Endothelial cell of umbilical vein (primary cell): Measurements from ENCODE around the gene RIMS4. TPM values are rescaled to one million over a fixed set of nuclear protein-coding genes. Genes with fewer than 3 reads are reported as not detected.

Experiments
- BruUV-seq: library from RNA; stranded (reverse); fragments of 400-500 nt; replicated peaks from 2 replicates; lab custom pipeline; 2021; lab: Mats Ljungman, UMichigan
- CTCF ChIA-PET: fragments of 300-600, 350-600 bp; sonication (Branson Sonifier 250); formaldehyde crosslinking; loops from one replicate; lab custom pipeline; 2021; ENCODE audit warnings: antibody characterized with exemption, inconsistent platforms; lab: Charles Lee
- POLR2A ChIA-PET: fragments of 300-600, 350-600 bp; sonication (Branson Sonifier 250); formaldehyde crosslinking; loops from one replicate; lab custom pipeline; 2021; ENCODE audit warnings: antibody characterized with exemption, inconsistent platforms; lab: Charles Lee
- DNase-seq: peaks from one replicate; pipeline ENCODE4 v3.0.0-alpha.2; 2011; ENCODE audit warnings: low read depth, low spot score
- FAIRE-seq: peaks from 2 replicates; lab custom pipeline; 2011; peaks lifted over from hg19 to GRCh38; lab: Jason Lieb, UNC
- H2AFZ ChIP-seq: 2 replicates; pipeline ENCODE4 v1.6.0; 2012; ENCODE audit warnings: low read depth, low read length, control low read depth, inconsistent platforms
- H3K27ac ChIP-seq: 2 replicates; pipeline ENCODE4 v1.5.1; 2011; ENCODE audit warnings: low read depth, mild to moderate bottlenecking, control low read depth, low read length, moderate library complexity; ENCODE audit not compliant: insufficient read depth
- H3K27me3 ChIP-seq, 2 experiments: 2 replicates each; pipeline versions ENCODE4 v1.6.0 to v1.6.1; 2011; ENCODE audit warnings: low read length in 2 of 2, mixed read lengths in 1 of 2; ENCODE audit not compliant: control insufficient read depth in 2 of 2, insufficient read depth in 2 of 2
- H3K36me3 ChIP-seq, 2 experiments: 2 replicates in 1 of 2; 3 replicates in 1 of 2; pipeline ENCODE4 v1.5.1; 2011; ENCODE audit warnings: low read length in 2 of 2, mild to moderate bottlenecking in 1 of 2, moderate library complexity in 1 of 2; ENCODE audit not compliant: control insufficient read depth in 2 of 2, insufficient read depth in 2 of 2; ENCODE audit errors: extremely low read depth in 1 of 2
- H3K4me1 ChIP-seq: 3 replicates; pipeline ENCODE4 v1.5.1; 2011; ENCODE audit warnings: mild to moderate bottlenecking, low read length; ENCODE audit not compliant: control insufficient read depth, insufficient read depth; ENCODE audit errors: extremely low read depth
- H3K4me2 ChIP-seq: 2 replicates; pipeline ENCODE4 v1.6.1; 2011; ENCODE audit warnings: low read length, control low read depth, mixed read lengths; ENCODE audit not compliant: insufficient read depth
- H3K4me3 ChIP-seq, 3 experiments: fragments of 200-600 bp in 1 of 3; sonication (generic), shearing (Covaris generic) in 1 of 3; replicated peaks in 1 of 3; 2 replicates each; pipeline ENCODE4 v1.5.1; 2011 to 2016; ENCODE audit warnings: control low read depth in 3 of 3, low read length in 3 of 3, mild to moderate bottlenecking in 2 of 3, inconsistent platforms in 1 of 3, low read depth in 1 of 3, moderate library complexity in 1 of 3; ENCODE audit not compliant: insufficient read depth in 1 of 3
- H3K79me2 ChIP-seq: 2 replicates; pipeline ENCODE4 v1.6.0; 2012; ENCODE audit warnings: low read length, inconsistent platforms; ENCODE audit not compliant: control insufficient read depth, insufficient read depth
- H3K9ac ChIP-seq: replicated peaks from 2 replicates; pipeline ENCODE3; 2011; ENCODE audit warnings: low read length, control low read depth; ENCODE audit not compliant: insufficient read depth; ENCODE audit errors: extremely low read depth
- H3K9me1 ChIP-seq: replicated peaks from 3 replicates; pipeline ENCODE4 v1.6.0; 2011; ENCODE audit warnings: mild to moderate bottlenecking, low read length; ENCODE audit not compliant: control insufficient read depth, insufficient read depth; ENCODE audit errors: extremely low read depth
- H3K9me3 ChIP-seq: replicated peaks from 2 replicates; pipeline ENCODE4 v1.5.1; 2012; ENCODE audit warnings: low read length, inconsistent platforms; ENCODE audit not compliant: control insufficient read depth, insufficient read depth
- H4K20me1 ChIP-seq: replicated peaks from 2 replicates; pipeline ENCODE3; 2011; ENCODE audit warnings: mild to moderate bottlenecking, low read length; ENCODE audit not compliant: control insufficient read depth, insufficient read depth; ENCODE audit errors: extremely low read depth
- CTCF ChIP-seq, 2 donors: IDR thresholded peaks; 1 replicate in 1 of 2; 2 replicates in 1 of 2; pipeline ENCODE4 v1.5.1; 2011; ENCODE audit warnings: low read length in 2 of 2, mild to moderate bottlenecking in 2 of 2, moderate library complexity in 2 of 2, control low read depth in 1 of 2, inconsistent platforms in 1 of 2, low read depth in 1 of 2; ENCODE audit not compliant: insufficient read depth in 1 of 2; ENCODE audit errors: extremely low read depth in 1 of 2
- EZH2 ChIP-seq: IDR thresholded peaks from 2 replicates; pipeline ENCODE4 v1.6.1; 2012; ENCODE audit warnings: borderline replicate concordance, low read depth, mild to moderate bottlenecking, moderate library complexity, low read length, inconsistent platforms; ENCODE audit not compliant: severe bottlenecking
- FOS ChIP-seq: IDR thresholded peaks from 2 replicates; pipeline ENCODE4 v1.6.1; 2011; ENCODE audit warnings: mild to moderate bottlenecking, low read length, moderate library complexity, borderline replicate concordance; ENCODE audit not compliant: insufficient read depth
- GATA2 ChIP-seq: IDR thresholded peaks from 2 replicates; pipeline ENCODE4 v1.7.0; 2011; ENCODE audit warnings: low read depth, mild to moderate bottlenecking, moderate library complexity, mixed read lengths, low read length; ENCODE audit not compliant: insufficient read length, insufficient read depth
- JUN ChIP-seq: IDR thresholded peaks from 2 replicates; pipeline ENCODE4 v1.6.1; 2011; ENCODE audit warnings: borderline replicate concordance, low read depth; ENCODE audit not compliant: insufficient read length, insufficient read depth
- MAX ChIP-seq: IDR thresholded peaks from 2 replicates; pipeline ENCODE4 v1.6.1; 2011; ENCODE audit not compliant: insufficient read depth, insufficient read length
- MYC ChIP-seq: IDR thresholded peaks from one replicate; pipeline ENCODE4 v1.6.1; 2011; ENCODE audit warnings: mild to moderate bottlenecking, low read depth, low read length
- POLR2A ChIP-seq: IDR thresholded peaks from 2 replicates; pipeline ENCODE4 v1.6.1; 2012; ENCODE audit warnings: low read depth, mild to moderate bottlenecking, control low read depth, low read length
- POLR2AphosphoS5 ChIP-seq: IDR thresholded peaks from 2 replicates; pipeline ENCODE4 v1.6.1; 2012; ENCODE audit warnings: low read depth, mild to moderate bottlenecking, control low read depth, low read length, moderate library complexity; ENCODE audit not compliant: insufficient read depth
- dilution Hi-C: fragments of 300-500 bp; cut with MboI; formaldehyde crosslinking; loops from one replicate; pipeline ENCODE4 v1.15.0; 2019; ENCODE audit warnings: low sequenced_read_pairs; ENCODE audit not compliant: extremely low pct_ligation_motif_present
- intact Hi-C: fragments of 100-400 bp; cut with micrococcal nuclease; formaldehyde crosslinking; loops from one replicate; pipeline ENCODE4 v1.10.0; 2022
- polyA plus RNA-seq, 4 experiments: library from polyadenylated mRNA; depleted of rRNA in 3 of 4; stranded (reverse) in 3 of 4; unstranded in 1 of 4; fragments of >200 nt; gene quantifications; 2 replicates each; pipeline versions ENCODE4 v1.2.1 to v1.2.3, GENCODE V29; 2011 to 2012; ENCODE audit warnings: missing spikeins in 1 of 4
- total RNA-seq: library from RNA; stranded (reverse); gene quantifications from 2 replicates; pipeline ENCODE4 v1.2.3, GENCODE V29; 2021

RIMS4 gene
- total and polyA plus RNA-seq, 2 donors (not counting 3 experiments of a cell fraction or from before 2014, with no cell fraction given): not detected

DNA sequence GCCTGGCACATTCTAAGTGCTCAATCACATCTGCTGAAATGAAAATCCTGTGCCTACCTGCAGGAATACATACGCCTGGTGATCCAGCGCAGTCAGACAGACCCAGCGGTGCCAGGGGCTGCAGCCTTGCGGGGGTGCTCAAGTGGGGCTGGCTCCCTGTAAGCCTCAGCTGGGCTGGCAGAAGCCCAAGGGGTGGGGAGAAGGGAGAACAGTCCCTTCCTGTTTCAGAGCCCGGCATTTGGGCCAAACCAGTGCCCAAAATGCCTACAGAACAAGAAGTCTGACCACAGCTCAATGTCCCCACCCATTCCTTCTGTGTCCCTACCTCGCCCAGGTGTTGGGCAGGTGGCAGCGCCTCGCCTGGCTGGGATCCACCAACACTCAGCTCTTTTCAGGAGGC, 42.1 kb downstream of the RIMS4 start:
- CTCF ChIA-PET: interaction anchor here (1.4 kb wide), 1 partner anchor 8 kb away, joined by 5 read pairs; no protein-coding TSS in a partner anchor
- no peaks in the 10 kb centered on the region for H3K36me3 ChIP-seq
- no peaks in the 10 kb centered on the region for H3K9me1 ChIP-seq
- H3K27ac ChIP-seq: no peak overlapping the region
- peaks cover 2 to 5% of the 10 kb centered on the region in 2 experiments for H3K27me3 ChIP-seq
- intact Hi-C loops: no loop called here
- dilution Hi-C loops: no loop called here
- no peaks in the 10 kb centered on the region for H4K20me1 ChIP-seq
- POLR2A ChIA-PET: no interaction called here
- H3K4me3 ChIP-seq: no peak overlapping the region
- no peaks in the 10 kb centered on the region for H3K9me3 ChIP-seq
- H3K9ac ChIP-seq: no peak overlapping the region
- FAIRE-seq: no peak
- no peak overlapping the region for H3K4me2 ChIP-seq
- no peak for DNase-seq
- no peak overlapping the region for H2AFZ ChIP-seq
- no TSS peak for BruUV-seq
- no peaks in the 10 kb centered on the region for H3K79me2 ChIP-seq
- no peak for TF ChIP-seq POLR2A
- no peak for TF ChIP-seq EZH2
- no peak for TF ChIP-seq CTCF (IDR thresholded peaks at IDR 0.05; ENCODE audit: extremely low read depth in 1 of 2, insufficient read depth in 1 of 2, low read depth in 1 of 2, low read length in 2 of 2)
- no peak for TF ChIP-seq POLR2AphosphoS5
- TF ChIP-seq FOS: no peak
- TF ChIP-seq JUN: no peak
- no peak for TF ChIP-seq MAX
- no peak for TF ChIP-seq MYC
- TF ChIP-seq GATA2: no peak
- H3K4me1 ChIP-seq: no peaks in the 10 kb centered on the region
